Keratinocyte (primary cell): ENCODE data around the gene SESTD1. TPM values are rescaled to one million over a fixed set of nuclear protein-coding genes. Genes with fewer than 3 reads are reported as not detected.
A peak's percentile ranks its signal among the peaks of the same experiment; 100 is the strongest.

Experiments used
- DNase-seq: peaks from one replicate; pipeline ENCODE4 v3.0.0-alpha.2; 2011; ENCODE audit warnings: low read depth, missing footprints, low spot score
- FAIRE-seq: peaks from 2 replicates; lab custom pipeline; 2011; peaks lifted over from hg19 to GRCh38; lab: Jason Lieb, UNC
- H2AFZ ChIP-seq: 2 replicates; pipeline ENCODE4 v1.6.0; 2012; ENCODE audit warnings: low read length, control low read depth, inconsistent platforms; ENCODE audit not compliant: control insufficient read depth
- H3K27ac ChIP-seq: 2 replicates; pipeline ENCODE4 v1.5.1; 2011; ENCODE audit warnings: low read length; ENCODE audit not compliant: control insufficient read depth, insufficient read depth
- H3K27me3 ChIP-seq: 3 replicates; pipeline ENCODE4 v1.6.0; 2011; ENCODE audit warnings: low read length; ENCODE audit not compliant: control insufficient read depth, insufficient read depth; ENCODE audit errors: extremely low read depth
- H3K36me3 ChIP-seq, 2 experiments: 2 replicates in 1 of 2; 3 replicates in 1 of 2; pipeline ENCODE4 v1.5.1; 2011; ENCODE audit warnings: low read length in 2 of 2, mild to moderate bottlenecking in 1 of 2; ENCODE audit not compliant: control insufficient read depth in 2 of 2, insufficient read depth in 2 of 2; ENCODE audit errors: extremely low read depth in 1 of 2
- H3K4me1 ChIP-seq: 3 replicates; pipeline ENCODE4 v1.5.1; 2011; ENCODE audit warnings: low read length; ENCODE audit not compliant: control insufficient read depth, insufficient read depth; ENCODE audit errors: extremely low read depth
- H3K4me2 ChIP-seq: 3 replicates; pipeline ENCODE4 v1.6.0; 2011; ENCODE audit warnings: low read depth, low read length; ENCODE audit not compliant: control insufficient read depth, insufficient read depth; ENCODE audit errors: extremely low read depth
- H3K4me3 ChIP-seq, 3 experiments: fragments of 200-600 bp in 1 of 3; sonication (generic) in 1 of 3; 2 replicates in 2 of 3; 3 replicates in 1 of 3; pipeline ENCODE4 v1.5.1; 2011 to 2016; ENCODE audit warnings: low read length in 3 of 3, mild to moderate bottlenecking in 3 of 3, control low read depth in 2 of 3, inconsistent platforms in 1 of 3, low read depth in 1 of 3, mixed read lengths in 1 of 3, mixed run types in 1 of 3, moderate library complexity in 1 of 3; ENCODE audit not compliant: control insufficient read depth in 2 of 3, insufficient read depth in 2 of 3; ENCODE audit errors: extremely low read depth in 1 of 3
- H3K79me2 ChIP-seq: 2 replicates; pipeline ENCODE4 v1.6.0; 2012; ENCODE audit warnings: low read length; ENCODE audit not compliant: control insufficient read depth, insufficient read depth
- H3K9ac ChIP-seq: 3 replicates; pipeline ENCODE4 v1.6.0; 2011; ENCODE audit warnings: low read length; ENCODE audit not compliant: control insufficient read depth, insufficient read depth; ENCODE audit errors: extremely low read depth
- H3K9me1 ChIP-seq: 3 replicates; pipeline ENCODE4 v1.6.0; 2011; ENCODE audit warnings: low read length; ENCODE audit not compliant: control insufficient read depth, insufficient read depth; ENCODE audit errors: extremely low read depth
- H3K9me3 ChIP-seq: 2 replicates; pipeline ENCODE4 v1.5.1; 2012; ENCODE audit warnings: low read depth, low read length; ENCODE audit not compliant: control insufficient read depth
- H4K20me1 ChIP-seq: 3 replicates; pipeline ENCODE4 v1.6.0; 2011; ENCODE audit warnings: low read length; ENCODE audit not compliant: control insufficient read depth, insufficient read depth; ENCODE audit errors: extremely low read depth
- CTCF ChIP-seq, 3 experiments: IDR thresholded peaks in 1 of 3; conservative IDR thresholded peaks in 1 of 3; optimal IDR thresholded peaks in 1 of 3; 2 replicates in 2 of 3; 3 replicates in 1 of 3; pipeline versions ENCODE3 to v1.5.1; 2011; ENCODE audit warnings: low read length in 3 of 3, mild to moderate bottlenecking in 3 of 3, moderate library complexity in 2 of 3, control low read depth in 1 of 3, inconsistent platforms in 1 of 3; ENCODE audit not compliant: insufficient read depth in 2 of 3; ENCODE audit errors: extremely low read depth in 1 of 3
- EZH2 ChIP-seq: IDR thresholded peaks from one replicate; pipeline ENCODE4 v1.6.1; 2012; ENCODE audit warnings: inconsistent platforms, mild to moderate bottlenecking, low read length, moderate library complexity
- dilution Hi-C: fragments of 300-500 bp; cut with MboI; formaldehyde crosslinking; loops from one replicate; pipeline ENCODE4 v1.7.0; 2020; ENCODE audit warnings: low sequenced_read_pairs; ENCODE audit not compliant: extremely low pct_ligation_motif_present
- polyA plus RNA-seq, 5 experiments: library from polyadenylated mRNA; depleted of rRNA in 3 of 5; stranded (reverse) in 3 of 5; stranded (forward) in 1 of 5; unstranded in 1 of 5; fragments of >200 nt; gene quantifications; 1 replicate in 1 of 5; 2 replicates in 3 of 5; 3 replicates in 1 of 5; pipeline versions ENCODE4 v1.2.1 to v1.2.3, GENCODE V29; 2011 to 2012; ENCODE audit warnings: missing spikeins in 2 of 5, low read depth in 1 of 5, low replicate concordance in 1 of 5

SESTD1 gene
- polyA plus RNA-seq, 1 donor (not counting 4 experiments of a cell fraction or from before 2014, with no cell fraction given) = 22.3 TPM

GRCh38 chr2:179272406-179273192 is 8.0 kb upstream of the SESTD1 start:
- H3K9ac ChIP-seq = no peak overlapping the region
- no peaks in the 10 kb centered on the region for H3K9me3 ChIP-seq
- no peaks in the 10 kb centered on the region for H3K27me3 ChIP-seq
- dilution Hi-C loops = no loop called here
- peaks cover 27% of the 10 kb centered on the region for H3K4me1 ChIP-seq
- FAIRE-seq = no peak
- peak overlapping the region; percentile 16 for H2AFZ ChIP-seq
- no peaks in the 10 kb centered on the region for H3K9me1 ChIP-seq
- H3K4me2 ChIP-seq = peak overlapping the region; percentile 39
- no peaks in the 10 kb centered on the region for H4K20me1 ChIP-seq
- H3K36me3 ChIP-seq = no peaks in the 10 kb centered on the region
- H3K4me3 ChIP-seq = no peak overlapping the region
- no peaks in the 10 kb centered on the region for H3K79me2 ChIP-seq
- no peak for TF ChIP-seq EZH2
- TF ChIP-seq CTCF (optimal IDR thresholded peaks at IDR 0.05 in 1 of 3, IDR thresholded peaks at IDR 0.05 in 1 of 3, conservative IDR thresholded peaks at IDR 0.05 in 1 of 3; ENCODE audit: extremely low read depth in 1 of 3, insufficient read depth in 2 of 3, low read length in 3 of 3) = no peak
- DNase-seq = no peak
- peak overlapping the region; percentile 46 for H3K27ac ChIP-seq

DNA sequence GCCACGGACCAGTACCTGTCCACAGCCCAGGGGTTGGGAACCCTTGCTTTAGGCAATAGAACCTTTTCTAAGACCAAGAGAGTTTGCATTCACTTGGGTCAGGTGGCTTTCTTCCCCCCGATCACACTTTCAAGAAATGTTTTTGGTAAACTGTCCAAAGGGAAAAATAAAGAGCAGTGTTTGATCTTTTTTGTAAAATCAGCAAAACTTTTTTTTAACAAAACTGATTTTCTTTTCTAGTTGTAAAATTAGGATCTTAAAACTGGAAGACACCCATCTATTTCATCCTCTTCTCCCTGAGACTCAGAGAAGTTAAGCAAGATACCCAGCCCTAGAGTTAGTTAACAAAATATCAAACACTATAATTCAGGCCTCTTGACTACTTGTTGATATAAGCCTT is 6.1 kb upstream of the SESTD1 start:
- H3K27ac ChIP-seq = no peak overlapping the region
- FAIRE-seq = no peak
- dilution Hi-C loops = no loop called here

More for the DNA sequence above, 6.1 kb upstream of the SESTD1 start:
- no peaks in the 10 kb centered on the region for H3K27me3 ChIP-seq
- H4K20me1 ChIP-seq = no peaks in the 10 kb centered on the region
- H3K4me3 ChIP-seq = no peak overlapping the region
- H3K4me1 ChIP-seq = peaks cover 22% of the 10 kb centered on the region
- no peak overlapping the region for H2AFZ ChIP-seq
- no peaks in the 10 kb centered on the region for H3K9me1 ChIP-seq
- H3K4me2 ChIP-seq = no peak overlapping the region
- no peaks in the 10 kb centered on the region for H3K79me2 ChIP-seq
- DNase-seq = no peak
- no peaks in the 10 kb centered on the region for H3K9me3 ChIP-seq
- no peak overlapping the region for H3K9ac ChIP-seq
- no peaks in the 10 kb centered on the region for H3K36me3 ChIP-seq
- no peak for TF ChIP-seq CTCF (optimal IDR thresholded peaks at IDR 0.05 in 1 of 3, IDR thresholded peaks at IDR 0.05 in 1 of 3, conservative IDR thresholded peaks at IDR 0.05 in 1 of 3; ENCODE audit: extremely low read depth in 1 of 3, insufficient read depth in 2 of 3, low read length in 3 of 3)
- no peak for TF ChIP-seq EZH2
